Stimulated activated CD4-positive, alpha-beta T cell treated with anti-CD3 and anti-CD28 coated beads, Interleukin-15, amount 100 ng/mL, for 24 hours (primary cell): ENCODE results near the gene ZSWIM4.

Experiments used
- DNase-seq: peaks from one replicate; pipeline ENCODE4 v3.0.0-alpha.2; 2020

The ZSWIM4 gene

GRCh38 chr19:13813147-13813546 is 17.9 kb downstream of the ZSWIM4 start:
- DNase-seq: no peak

GRCh38 chr19:13814550-13814949 is 19.3 kb downstream of the ZSWIM4 start:
- DNase-seq: no peak

- DNase-seq: peak; percentile 39
Observed at GRCh38 chr19:13817018-13817614, 21.9 kb downstream of the ZSWIM4 start.

GRCh38 chr19:13817615-13818371 is 22.6 kb downstream of the ZSWIM4 start:
- DNase-seq: peak; percentile 50

GRCh38 chr19:13819238-13819637 is 24.0 kb downstream of the ZSWIM4 start:
- DNase-seq: no peak

- no peak for DNase-seq
Observed at GRCh38 chr19:13821292-13821691, 26.0 kb downstream of the ZSWIM4 start.

- DNase-seq: no peak
Observed at GRCh38 chr19:13823256-13823655, 28.0 kb downstream of the ZSWIM4 start.

GRCh38 chr19:13823901-13824300 is 28.7 kb downstream of the ZSWIM4 start:
- no peak for DNase-seq

GRCh38 chr19:13824703-13825102 is 29.5 kb downstream of the ZSWIM4 start:
- DNase-seq: no peak

- no peak for DNase-seq
Observed at GRCh38 chr19:13825489-13826441, 30.5 kb downstream of the ZSWIM4 start.

- no peak for DNase-seq
Observed at GRCh38 chr19:13826652-13827235, 31.5 kb downstream of the ZSWIM4 start.

- DNase-seq: no peak
Observed at GRCh38 chr19:13827656-13828055, 32.4 kb downstream of the ZSWIM4 start.

GRCh38 chr19:13830114-13830740 is 35.0 kb downstream of the ZSWIM4 start:
- no peak for DNase-seq

- DNase-seq: no peak
Observed at GRCh38 chr19:13830741-13831536, 35.7 kb downstream of the ZSWIM4 start.

GRCh38 chr19:13831537-13832467 is 36.6 kb downstream of the ZSWIM4 start:
- no peak for DNase-seq

- DNase-seq: peak; percentile 97
Observed at GRCh38 chr19:13833330-13834243, 38.3 kb downstream of the ZSWIM4 start.

- no peak for DNase-seq
Observed at GRCh38 chr19:13834244-13835069, 39.2 kb downstream of the ZSWIM4 start.
